ENCODE measurements around the gene DGKI.

DGKI gene

GRCh38 chr7:137768366-137768765 is 78.4 kb downstream of the DGKI start:
- ChIA-PET CTCF (interaction anchor here (0.6 kb wide), 1 partner anchor 191 kb away, joined by 4 read pairs; no protein-coding TSS in a partner anchor), POLR2A (no interaction called here)
- Histone ChIP-seq H3K9me3 (ENCODE audit: control insufficient read depth, insufficient read depth, low read depth, low read length) (no peaks in the 10 kb centered on the region), H3K36me3 (ENCODE audit: control insufficient read depth in 2 of 2, insufficient read depth in 1 of 2, low read length in 2 of 2) (no peaks in the 10 kb centered on the region), H3K4me3 (ENCODE audit: low read depth, low read length) (no peak overlapping the region), H3K4me1 (ENCODE audit: control insufficient read depth, insufficient read depth, low read length) (no peaks in the 10 kb centered on the region), H3K27ac (ENCODE audit: extremely low read depth, low read depth, low read length) (no peak overlapping the region)
- TF ChIP-seq ZNF580 (tag by site-specific recombination; IDR thresholded peaks at IDR 0.05) (no peak), PRDM6 (tag by site-specific recombination; IDR thresholded peaks at IDR 0.05) (no peak)

- Histone ChIP-seq H3K27ac (ENCODE audit: extremely low read depth, low read depth, low read length) (no peak overlapping the region), H3K36me3 (ENCODE audit: control insufficient read depth in 2 of 2, insufficient read depth in 1 of 2, low read length in 2 of 2) (no peaks in the 10 kb centered on the region), H3K4me1 (ENCODE audit: control insufficient read depth, insufficient read depth, low read length) (no peaks in the 10 kb centered on the region), H3K4me3 (ENCODE audit: low read depth, low read length) (no peak overlapping the region), H3K9me3 (ENCODE audit: control insufficient read depth, insufficient read depth, low read depth, low read length) (no peaks in the 10 kb centered on the region)
- ChIA-PET POLR2A (no interaction called here), CTCF (no interaction called here)
- TF ChIP-seq ZNF169 (tag by site-specific recombination; IDR thresholded peaks at IDR 0.05) (no peak), ZNF18 (tag by site-specific recombination; IDR thresholded peaks at IDR 0.05) (no peak), ZNF157 (tag by site-specific recombination; IDR thresholded peaks at IDR 0.05) (no peak), SCRT2 (tag by site-specific recombination; IDR thresholded peaks at IDR 0.05) (no peak), ZNF548 (tag by site-specific recombination; IDR thresholded peaks at IDR 0.05) (no peak), ZNF341 (tag by site-specific recombination; IDR thresholded peaks at IDR 0.05; ENCODE audit: low read depth) (no peak), ZNF2 (tag by site-specific recombination; IDR thresholded peaks at IDR 0.05) (no peak), ZNF529 (tag by site-specific recombination; IDR thresholded peaks at IDR 0.05; ENCODE audit: insufficient replicate concordance) (no peak), YY1 (tag by site-specific recombination; IDR thresholded peaks at IDR 0.05) (no peak)
Observed at GRCh38 chr7:137762334-137762733, 84.4 kb downstream of the DGKI start.

- H3K27ac ChIP-seq (ENCODE audit: extremely low read depth, low read depth, low read length): no peak overlapping the region
- POLR2A ChIA-PET: no interaction called here
- CTCF ChIA-PET: interaction anchor here (0.7 kb wide), 1 partner anchor 58 kb away, joined by 4 read pairs; no protein-coding TSS in a partner anchor
- H3K9me3 ChIP-seq (ENCODE audit: control insufficient read depth, insufficient read depth, low read depth, low read length): no peaks in the 10 kb centered on the region
- H3K36me3 ChIP-seq (ENCODE audit: control insufficient read depth in 2 of 2, insufficient read depth in 1 of 2, low read length in 2 of 2): no peaks in the 10 kb centered on the region
- no peak overlapping the region for H3K4me3 ChIP-seq (ENCODE audit: low read depth, low read length)
- H3K4me1 ChIP-seq (ENCODE audit: control insufficient read depth, insufficient read depth, low read length): no peaks in the 10 kb centered on the region
- no peak for TF ChIP-seq ZNF530 (tag by site-specific recombination; IDR thresholded peaks at IDR 0.05; ENCODE audit: low read depth)
- no peak for TF ChIP-seq ZNF266 (tag by site-specific recombination; IDR thresholded peaks at IDR 0.05; ENCODE audit: low read depth)
- TF ChIP-seq ZNF202 (tag by site-specific recombination; IDR thresholded peaks at IDR 0.05; ENCODE audit: borderline replicate concordance): no peak
- TF ChIP-seq CTCF (tag by site-specific recombination; IDR thresholded peaks at IDR 0.05): no peak
- no peak for TF ChIP-seq ZNF18 (tag by site-specific recombination; IDR thresholded peaks at IDR 0.05)
- no peak for TF ChIP-seq ZNF843 (tag by site-specific recombination; IDR thresholded peaks at IDR 0.05)
- no peak for TF ChIP-seq ZNF529 (tag by site-specific recombination; IDR thresholded peaks at IDR 0.05; ENCODE audit: insufficient replicate concordance)
- no peak for TF ChIP-seq ZNF112 (tag by site-specific recombination; IDR thresholded peaks at IDR 0.05)
- no peak for TF ChIP-seq ZNF704 (tag by site-specific recombination; IDR thresholded peaks at IDR 0.05)
- no peak for TF ChIP-seq KLF16 (tag by site-specific recombination; IDR thresholded peaks at IDR 0.05)
- TF ChIP-seq ZBTB11 (tag by site-specific recombination; conservative IDR thresholded peaks at IDR 0.05; ENCODE audit: low read depth): no peak
Observed at GRCh38 chr7:137760111-137760510, 86.7 kb downstream of the DGKI start.
